EL (cell line): ENCODE results near the gene VSIR.

Experiments
- DNase-seq: peaks from one replicate; pipeline ENCODE4 v3.0.0-alpha.2; 2016

The VSIR gene

DNA sequence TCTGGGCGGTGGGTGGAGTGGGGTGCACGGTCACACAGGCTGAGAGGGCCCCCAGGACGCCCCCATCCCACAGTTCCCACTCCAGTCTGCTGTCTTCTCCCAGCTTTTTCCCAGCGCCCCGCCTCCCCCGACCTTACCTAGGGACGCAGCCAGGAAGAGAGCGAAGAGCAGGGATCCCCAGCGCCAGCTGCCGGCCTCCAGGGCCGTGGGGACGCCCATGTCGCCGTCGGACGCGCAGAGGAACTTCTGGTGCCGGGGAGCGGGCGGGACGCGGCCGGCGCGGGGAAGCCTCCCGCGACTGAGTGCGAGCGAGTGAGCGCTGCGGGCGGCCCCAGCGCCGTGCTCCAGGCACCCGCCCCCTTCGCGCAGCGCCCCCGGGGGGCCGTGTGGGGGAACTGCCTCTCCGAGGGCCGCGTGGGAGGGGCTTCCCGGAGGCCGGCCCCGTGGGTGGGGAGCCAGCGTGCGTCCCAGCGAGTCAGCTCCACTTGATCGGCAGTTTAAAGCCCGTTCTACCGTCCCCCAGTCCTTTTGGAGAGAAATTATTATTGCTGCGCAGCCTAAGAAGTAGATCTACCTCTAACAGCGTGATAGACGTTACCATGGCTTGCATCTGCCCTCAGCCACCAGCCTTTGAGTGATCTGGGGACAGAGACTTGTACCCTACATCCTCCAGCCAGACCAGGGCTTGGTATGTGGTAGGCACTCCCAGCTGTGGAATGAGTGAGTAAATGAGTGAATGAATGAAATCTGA lies at the start of gene VSIR:
TSS of gene VSIR (minus strand) at position 300 of the 751 bp plus-strand sequence. CDS start at position 219, 81 bp downstream.
- DNase-seq = peak; percentile 82

DNA sequence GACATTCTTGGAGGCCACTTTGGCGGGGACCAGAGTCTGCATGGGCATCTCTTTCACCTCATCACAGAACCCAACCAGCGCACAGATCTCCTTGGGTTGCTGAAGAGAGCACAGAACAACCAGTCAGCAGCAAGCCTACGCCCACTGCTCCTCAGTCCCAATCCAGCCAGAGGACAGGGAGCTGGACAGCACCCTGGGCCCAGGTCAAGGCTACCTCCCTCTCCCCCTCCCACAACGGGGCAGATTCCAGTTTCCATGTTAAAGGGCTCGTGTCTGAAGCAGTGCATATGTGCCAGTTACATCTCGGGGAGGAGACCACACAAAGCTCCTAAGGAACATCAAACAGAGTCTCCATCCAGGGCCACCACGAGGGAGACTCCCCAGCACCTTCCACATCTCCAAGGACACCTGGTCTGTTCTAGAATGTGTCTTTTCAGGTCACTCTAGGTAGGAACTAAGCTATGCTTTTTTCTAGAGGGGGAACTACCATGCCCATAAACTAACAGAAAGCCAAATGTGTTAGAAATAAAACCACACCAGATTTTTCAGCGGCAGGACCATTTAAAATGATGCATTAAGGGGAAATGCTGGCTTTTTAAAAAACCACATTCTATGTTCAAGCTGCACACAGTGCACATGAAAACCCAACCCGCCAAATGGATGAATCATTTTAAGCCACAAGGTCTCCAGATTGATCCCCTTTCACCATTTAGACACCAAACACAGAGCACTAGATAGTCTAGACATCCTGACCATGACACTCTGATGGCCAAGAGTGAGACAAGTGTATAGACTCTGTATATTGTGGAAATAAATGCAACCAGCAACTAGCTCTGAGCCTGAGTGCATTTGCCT lies 48.8 kb upstream of the VSIR start:
- peak; percentile 61 for DNase-seq

DNA sequence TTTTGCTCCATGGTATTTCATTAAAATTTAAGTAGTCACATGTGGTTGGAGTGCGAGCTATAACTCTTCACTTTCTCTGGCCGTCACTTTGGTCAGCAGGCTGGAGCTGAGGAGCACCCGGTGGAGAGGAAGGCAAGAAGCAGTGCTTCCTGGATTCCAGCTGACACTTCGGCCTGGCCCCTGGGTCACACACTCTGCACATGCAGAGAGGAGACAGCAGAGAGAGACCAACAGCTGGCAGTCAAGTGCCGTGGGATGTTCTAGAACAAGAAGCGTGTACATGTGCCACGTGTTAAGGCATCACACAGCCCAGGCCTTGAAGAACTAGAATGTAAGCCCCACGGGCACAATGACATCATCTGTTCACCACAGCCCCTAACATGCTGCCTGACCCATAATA lies 47.6 kb upstream of the VSIR start:
- DNase-seq = no peak

DNA sequence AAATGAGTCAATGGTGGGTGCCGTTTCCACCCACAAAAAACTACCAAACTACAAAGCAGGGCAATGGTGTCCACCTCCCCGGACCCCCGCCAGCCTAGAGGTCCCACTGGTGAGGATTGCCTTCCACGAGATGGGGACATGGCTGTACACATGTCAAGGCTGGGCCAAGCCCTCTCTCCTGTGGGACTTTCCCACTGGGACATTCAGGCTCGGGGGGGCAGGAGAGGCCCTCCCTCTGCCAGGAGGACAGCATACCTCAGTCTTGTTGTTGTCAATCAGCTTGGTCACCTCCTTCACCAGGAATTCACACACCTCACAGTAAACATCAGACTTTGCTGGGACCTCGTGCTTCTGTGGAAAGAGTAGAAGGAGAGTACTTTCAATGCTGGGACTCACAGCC lies 46.7 kb upstream of the VSIR start:
- DNase-seq = no peak

DNA sequence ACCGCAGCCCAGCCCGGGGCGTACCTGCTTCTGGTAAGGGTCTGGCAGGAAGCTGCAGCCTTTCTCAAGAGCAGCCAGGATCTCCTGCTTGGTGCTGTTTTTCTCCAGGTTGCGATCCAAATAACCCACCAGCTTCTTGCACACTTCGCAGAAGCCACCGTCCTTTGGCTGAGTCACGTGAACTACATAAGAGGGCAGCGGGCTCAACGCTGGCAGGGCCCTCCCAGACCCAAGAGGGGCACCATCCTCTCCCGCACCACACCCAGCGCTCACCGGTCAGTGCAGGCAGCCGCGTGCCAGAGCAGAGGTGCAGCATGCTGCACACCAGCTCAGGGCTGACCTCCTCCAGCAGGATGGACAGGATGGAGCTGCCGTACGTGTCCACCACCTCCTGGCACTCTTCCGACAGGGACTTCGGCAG lies 46.1 kb upstream of the VSIR start:
- DNase-seq = no peak

DNA sequence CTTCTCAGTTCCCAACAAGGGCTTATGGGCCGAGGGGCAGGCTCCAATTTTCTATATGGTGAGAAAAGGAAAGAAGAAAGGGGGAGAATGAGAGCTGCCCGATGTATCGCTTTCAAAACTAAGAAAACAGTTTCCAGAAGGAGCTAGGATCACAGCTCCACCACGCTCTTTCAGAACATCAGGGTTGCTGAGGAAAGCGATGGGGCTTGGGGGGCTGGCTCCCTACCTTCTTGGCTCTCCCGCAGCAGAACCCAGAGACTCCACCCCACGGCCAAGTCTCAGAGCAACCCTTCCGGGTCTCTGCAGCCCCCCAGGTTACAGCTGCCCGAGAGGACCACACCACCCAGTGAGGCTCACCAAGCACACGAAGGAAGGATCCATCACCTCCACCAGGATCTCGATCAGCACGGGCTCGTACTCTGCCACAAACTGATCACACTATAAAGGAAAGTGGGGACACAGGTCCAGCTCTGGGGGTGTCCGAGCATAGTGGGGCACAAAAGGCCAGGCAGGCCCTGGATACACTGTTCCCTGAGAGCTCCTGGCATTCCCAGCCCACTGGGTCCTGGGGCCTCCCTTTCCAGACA lies 45.4 kb upstream of the VSIR start:
- DNase-seq = no peak

DNA sequence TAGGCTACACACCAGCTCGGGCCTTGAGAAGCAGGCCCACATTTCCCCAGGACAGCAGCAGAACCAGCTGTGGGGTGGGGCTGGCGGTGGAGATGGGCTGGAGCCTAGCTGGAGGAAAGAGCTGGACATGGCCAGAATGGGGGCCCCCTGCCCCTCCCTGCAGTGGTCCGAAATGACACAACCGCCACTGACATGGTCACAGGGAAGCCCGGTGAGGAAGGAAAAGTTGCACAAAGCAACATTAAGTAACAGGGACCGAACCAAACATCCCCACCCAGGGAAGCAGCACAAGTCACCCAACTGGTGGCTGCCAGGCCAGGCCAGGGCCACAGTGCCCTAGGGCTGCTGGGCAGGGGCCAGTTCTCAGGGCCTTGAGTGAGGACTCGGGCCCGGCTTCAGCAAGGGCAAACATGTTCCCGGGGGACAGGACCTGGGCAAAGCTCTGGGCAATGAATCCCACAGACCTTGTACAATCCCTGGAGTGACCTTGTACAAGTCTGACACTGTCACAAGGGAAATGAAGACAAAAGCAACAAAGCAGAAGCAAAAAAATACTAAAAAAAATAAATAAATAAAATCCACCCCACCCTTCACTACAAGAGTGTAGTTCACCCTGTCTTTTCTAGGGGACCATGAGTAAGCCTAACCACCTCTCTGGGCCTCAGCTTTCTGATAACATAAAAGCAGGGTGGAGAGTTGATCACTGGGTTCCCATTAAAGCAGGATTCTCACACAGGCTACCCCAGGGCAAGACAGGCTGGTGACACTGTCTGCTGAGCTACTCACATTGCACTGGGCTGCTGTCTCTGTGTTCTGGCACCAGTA lies 44.7 kb upstream of the VSIR start:
- DNase-seq = no peak

DNA sequence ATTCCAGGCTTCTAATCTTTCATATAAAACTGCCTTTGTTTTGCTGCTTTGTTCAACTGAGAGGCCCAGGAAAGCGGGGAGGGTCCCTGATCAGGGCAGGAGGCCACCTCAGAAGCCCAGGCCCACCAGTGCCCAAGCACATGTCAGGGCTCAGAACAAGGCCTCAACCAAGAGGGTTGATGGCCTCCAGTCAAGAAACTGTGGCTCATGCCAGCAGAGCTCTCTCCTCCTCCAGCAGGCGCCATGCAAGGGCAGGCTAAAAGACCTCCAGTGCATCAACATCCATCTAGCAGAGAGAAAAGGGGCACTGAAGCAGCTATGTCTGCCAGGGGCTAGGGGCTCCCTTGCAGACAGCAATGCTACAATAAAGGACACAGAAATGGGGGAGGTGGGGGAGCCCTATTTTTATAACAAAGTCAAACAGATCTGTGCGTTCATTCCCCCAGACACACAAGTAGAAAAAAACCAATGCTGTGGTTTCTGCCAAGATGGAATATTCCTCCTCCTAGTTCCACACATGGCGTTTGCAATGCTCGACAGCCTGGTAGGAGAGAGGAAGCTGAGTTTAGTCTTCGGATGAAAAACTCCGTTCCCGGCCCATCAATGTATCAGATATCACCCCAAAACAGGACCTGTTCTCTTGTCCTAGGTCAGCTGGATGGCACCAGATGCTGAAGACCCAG lies 43.8 kb upstream of the VSIR start:
- no peak for DNase-seq

DNA sequence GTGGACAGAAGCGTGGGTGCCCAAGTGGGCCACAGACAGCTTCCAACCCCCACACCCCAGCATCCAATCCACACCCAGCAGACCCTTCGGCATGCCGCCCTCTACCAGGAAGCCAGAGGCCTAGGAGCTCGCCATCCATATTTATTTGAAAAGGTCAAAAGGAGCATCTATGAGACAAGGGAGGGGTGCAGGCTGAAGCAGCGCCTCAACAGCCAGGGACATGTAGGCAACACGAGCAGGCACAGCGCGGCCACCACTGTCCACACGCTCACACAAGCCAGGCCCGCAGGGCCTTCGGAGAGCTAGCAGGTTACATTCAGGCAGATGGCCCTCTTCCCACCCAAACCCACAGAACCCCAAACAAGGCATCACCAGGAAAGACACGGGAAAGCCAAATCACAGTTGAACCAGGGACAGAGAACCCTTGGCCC lies 43.1 kb upstream of the VSIR start:
- DNase-seq = no peak

DNA sequence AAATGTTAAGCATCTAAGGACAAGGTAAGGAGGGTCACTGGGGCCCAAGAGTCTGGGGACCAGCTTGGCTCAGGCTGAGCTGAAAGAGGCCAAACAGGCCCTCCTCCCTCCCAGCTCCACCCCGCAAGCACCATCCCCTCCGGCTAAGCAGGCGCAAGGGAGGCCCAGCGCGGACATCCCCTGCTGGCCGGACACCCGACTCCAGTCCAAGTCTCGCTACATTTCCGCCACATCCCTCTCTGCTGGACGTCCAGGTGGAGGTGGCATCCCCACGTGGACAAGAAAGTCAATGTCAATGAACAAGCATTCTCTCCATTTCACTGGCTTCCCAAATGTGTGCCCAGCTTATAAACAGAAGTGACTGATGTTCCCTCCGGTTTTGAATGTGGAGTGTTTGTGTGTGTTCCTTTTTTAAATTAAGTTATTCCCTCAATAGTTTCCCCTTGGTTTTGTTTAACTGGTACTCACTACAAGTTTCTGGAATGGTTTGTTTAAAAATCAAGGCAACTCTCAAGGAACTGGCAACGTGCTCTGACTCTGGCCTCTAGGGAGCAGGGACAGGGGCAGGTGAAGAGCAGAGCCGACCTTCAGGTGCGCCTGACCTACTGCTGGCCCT lies 42.3 kb upstream of the VSIR start:
- no peak for DNase-seq

DNA sequence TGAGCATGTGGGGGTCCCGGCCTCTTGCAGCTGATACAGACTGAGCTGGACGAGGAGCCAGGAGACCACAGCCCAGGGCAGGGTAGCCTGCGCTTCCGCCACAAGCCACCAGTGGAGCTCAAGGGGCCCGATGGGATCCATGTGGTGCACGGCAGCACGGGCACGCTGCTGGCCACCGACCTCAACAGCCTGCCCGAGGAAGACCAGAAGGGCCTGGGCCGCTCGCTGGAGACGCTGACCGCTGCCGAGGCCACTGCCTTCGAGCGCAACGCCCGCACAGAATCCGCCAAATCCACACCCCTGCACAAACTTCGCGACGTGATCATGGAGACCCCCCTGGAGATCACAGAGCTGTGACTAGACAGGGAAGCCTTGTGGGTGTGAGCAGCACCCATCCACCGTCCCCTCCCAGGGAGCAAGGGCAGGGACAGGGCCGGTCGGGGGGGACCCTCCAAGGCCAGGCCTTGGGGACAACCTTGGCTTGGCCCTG lies 41.6 kb upstream of the VSIR start:
- DNase-seq = no peak

DNA sequence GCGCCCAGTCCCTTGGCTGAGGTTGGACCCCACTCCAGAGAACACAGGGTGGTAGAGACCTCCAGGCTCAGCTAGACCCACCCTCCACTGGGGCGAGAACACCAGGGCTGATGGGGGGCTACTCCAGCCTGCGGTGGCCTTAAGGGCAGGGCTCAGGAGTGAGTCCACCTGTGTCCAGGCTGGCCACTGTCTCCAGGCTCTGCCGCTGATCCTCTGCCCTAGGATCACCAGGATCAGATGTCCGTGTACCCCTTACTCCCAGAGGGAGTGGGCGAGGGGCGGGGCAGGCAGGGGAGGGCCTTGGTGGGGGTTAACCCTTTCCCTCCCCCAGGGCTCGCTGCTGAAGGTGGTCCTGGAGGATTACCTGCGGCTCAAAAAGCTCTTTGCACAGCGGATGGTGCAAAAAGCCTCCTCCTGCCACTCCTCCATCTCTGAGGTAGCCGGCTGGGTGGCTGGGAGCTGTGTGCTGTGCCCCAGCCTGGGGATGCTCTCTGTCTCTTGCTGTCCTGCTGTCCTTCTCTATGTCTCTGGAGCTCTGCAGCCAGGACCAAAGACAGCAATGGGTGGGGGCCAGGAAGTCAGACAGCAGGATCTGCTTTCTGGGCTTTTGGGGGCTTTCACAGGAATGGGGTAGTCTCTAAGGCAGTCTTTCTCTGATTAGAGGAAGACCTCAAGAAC lies 39.7 kb upstream of the VSIR start:
- DNase-seq = no peak

DNA sequence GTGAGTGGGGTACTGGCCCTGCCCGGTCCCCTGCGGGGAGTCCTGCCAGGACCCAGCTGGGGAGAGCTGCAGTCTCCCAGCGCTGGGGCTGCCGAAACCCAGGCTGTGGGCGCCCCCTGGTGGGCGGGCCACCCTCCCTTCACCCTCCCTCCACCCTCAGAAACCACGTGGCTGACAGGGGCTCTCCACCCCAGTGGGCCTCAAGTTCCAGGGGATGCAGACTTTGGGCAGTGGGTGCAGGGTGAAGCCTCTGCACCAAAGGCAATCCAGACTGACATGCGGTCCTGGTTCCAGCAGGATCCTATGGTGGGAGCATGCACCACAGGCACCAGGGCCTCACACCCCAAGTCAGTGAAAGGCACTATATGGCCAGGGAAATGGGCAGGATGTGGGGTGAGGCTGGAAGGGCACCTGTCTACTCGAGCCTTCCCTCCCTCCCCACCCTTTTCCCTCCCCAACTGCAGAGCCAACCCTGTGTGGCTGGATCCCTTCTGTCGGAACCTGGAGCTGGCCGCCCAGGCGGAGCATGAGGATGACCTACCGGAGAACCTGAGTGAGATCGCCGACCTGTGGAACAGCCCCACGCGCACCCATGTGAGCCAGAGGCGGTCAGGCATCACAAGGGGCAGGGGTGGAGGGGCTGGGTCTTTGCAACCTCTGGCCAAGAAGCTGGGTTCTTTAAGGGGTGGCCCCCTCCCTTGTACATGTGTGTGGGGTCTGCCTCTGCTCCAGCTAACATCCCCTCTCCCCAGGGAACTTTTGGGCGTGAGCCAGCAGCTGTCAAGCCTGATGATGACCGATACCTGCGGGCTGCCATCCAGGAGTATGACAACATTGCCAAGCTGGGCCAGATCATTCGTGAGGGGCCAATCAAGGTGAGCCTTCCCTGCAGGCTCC lies 38.9 kb upstream of the VSIR start:
- peak; percentile 54 for DNase-seq

DNA sequence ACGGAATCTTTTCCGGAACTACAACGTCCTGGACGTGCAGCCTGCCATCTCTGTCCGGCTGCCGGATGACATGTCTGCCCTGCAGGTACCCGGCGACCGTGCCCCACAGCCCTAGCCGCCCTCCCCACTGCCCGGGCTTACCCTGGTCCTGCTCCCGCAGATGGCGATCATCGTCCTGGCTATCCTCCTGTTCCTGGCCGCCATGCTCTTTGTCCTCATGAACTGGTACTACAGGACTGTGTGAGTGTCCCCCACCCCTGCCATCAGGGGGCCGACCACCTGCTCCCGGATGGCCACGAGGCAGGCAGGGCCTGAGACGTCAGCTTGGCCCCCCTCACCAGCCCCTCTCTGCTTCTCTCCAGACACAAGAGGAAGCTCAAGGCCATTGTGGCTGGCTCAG lies 38.0 kb upstream of the VSIR start:
- no peak for DNase-seq

DNA sequence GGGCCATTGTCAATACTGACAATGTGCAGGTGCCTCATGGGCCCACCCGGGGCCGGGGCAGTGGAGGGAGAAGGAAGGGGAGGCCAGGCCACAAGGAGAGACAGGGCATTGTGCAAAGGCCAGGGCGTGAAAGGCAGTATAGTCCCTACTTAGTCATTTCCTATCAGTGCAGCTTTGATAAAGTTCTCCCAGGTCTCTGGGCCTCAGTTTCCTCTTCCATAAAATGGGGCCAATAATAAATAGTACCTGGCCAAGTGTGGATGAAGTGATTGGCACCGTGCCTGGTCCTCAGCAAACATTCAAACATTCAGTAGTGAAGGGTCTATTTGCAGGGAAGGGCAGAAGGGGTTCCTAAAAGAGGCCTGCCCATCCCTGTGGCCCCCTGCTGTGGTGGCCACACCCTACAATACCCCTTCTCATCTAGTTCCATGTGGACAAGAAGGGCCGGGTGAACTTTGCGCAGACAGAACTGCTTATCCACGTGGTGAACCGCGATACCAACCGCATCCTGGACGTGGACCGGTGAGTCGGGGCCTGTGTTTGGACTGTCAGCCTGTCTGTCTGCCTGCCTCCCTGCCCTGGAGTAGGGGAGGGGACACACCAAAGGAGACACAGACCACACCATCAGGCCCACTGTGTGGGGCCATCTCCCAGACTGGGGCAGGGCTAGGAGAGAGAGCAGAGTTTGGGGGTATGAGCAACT lies 36.9 kb upstream of the VSIR start:
- DNase-seq = no peak

DNA sequence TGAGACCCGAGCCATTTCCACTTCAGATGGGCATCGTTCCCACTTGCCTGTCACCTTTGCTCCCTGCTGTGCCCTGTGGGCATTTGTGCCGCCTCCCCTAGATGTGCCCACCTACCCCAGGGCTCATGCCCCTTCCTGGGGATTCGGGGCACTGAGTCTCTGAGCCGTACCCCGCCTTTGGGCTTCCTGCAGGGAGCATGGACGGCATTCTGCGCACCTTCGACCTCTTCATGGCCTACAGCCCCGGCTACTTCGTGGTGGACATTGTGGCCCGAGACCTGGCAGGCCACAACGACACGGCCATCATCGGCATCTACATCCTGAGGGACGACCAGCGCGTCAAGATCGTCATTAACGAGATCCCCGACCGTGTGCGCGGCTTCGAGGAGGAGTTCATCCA lies 36.3 kb upstream of the VSIR start:
- DNase-seq = no peak

DNA sequence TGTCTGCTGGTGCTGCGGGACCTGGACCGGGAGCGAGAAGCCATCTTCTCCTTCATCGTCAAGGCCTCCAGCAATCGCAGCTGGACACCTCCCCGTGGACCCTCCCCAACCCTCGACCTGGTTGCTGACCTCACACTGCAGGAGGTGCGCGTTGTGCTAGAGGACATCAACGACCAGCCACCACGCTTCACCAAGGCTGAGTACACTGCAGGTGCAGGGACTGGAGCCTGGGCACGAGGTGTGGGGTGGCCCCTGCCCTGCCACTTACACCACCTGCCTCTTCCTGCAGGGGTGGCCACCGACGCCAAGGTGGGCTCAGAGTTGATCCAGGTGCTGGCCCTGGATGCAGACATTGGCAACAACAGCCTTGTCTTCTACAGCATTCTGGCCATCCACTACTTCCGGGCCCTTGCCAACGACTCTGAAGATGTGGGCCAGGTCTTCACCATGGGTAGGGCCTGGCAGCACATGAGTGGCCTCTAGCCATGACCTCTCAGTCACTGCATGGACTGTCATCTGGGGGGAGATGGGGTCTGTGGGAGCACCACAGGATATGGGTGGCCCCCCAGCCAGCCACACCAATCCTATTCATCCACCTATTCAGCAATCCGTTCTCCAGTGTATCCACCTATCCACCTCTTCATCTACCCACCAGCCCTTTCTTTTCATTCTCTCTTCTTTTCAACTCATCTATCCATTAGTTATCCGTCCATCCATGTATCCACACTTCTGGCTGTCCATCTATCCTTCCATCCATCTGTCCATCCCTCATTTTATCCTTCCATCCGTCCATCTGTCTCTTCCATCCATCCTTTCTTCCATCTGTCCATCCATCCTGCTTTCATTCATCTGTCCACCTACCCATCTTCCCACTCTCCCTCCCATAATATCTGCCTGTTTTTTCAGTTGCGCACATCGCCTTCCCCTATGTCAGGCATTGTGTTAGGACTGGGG lies 34.5 kb upstream of the VSIR start:
- DNase-seq = no peak
